K562 (cell line): ENCODE measurements around the gene SERPINB5. TPM values are rescaled to one million over a fixed set of nuclear protein-coding genes. Genes with fewer than 3 reads are reported as not detected.

Experiments used
- ATAC-seq: fragments of 200-7000 bp; cut with Tn5 transposase; 3 replicates; pipeline ENCODE4 v1.9.1; 2020; ENCODE audit warnings: moderate library complexity
- BruUV-seq: library from RNA; stranded (reverse); fragments of 400-500 nt; replicated peaks from 2 replicates; lab custom pipeline; 2021; lab: Mats Ljungman, UMichigan
- CTCF ChIA-PET: fragments of 300-600 bp; formaldehyde crosslinking; extraction: SDS; loops from one replicate; lab custom pipeline; 2021; ENCODE audit warnings: low intra/inter-chr PET ratio; lab: Yijun Ruan, JAX
- POLR2A ChIA-PET: fragments of 300-600, 350-650 bp; sonication (Branson Sonifier 250); formaldehyde crosslinking; extraction: SDS; loops from one replicate; lab custom pipeline; 2021; ENCODE audit warnings: antibody characterized with exemption, inconsistent platforms; lab: Yijun Ruan, JAX
- DNase-seq, 4 experiments: peaks; one replicate each; pipeline versions ENCODE4 v3.0.0 to v3.0.0-alpha.2; 2011 to 2018; ENCODE audit warnings: low spot score in 3 of 4, mixed read lengths in 3 of 4; ENCODE audit errors: extremely low read depth in 1 of 4
- FAIRE-seq: peaks from 2 replicates; lab custom pipeline; 2011; peaks lifted over from hg19 to GRCh38; lab: Jason Lieb, UNC
- H2AFZ ChIP-seq: 2 replicates; pipeline ENCODE4 v1.6.0; 2011; ENCODE audit warnings: low read depth, low read length, control low read depth, inconsistent platforms
- H3K27ac ChIP-seq: fragments of 200-600 bp; 3 replicates; pipeline ENCODE4 v1.8.0; 2011; ENCODE audit warnings: low read depth, mild to moderate bottlenecking, control low read depth, inconsistent platforms, low read length, moderate library complexity, mixed read lengths; ENCODE audit errors: extremely low read depth
- H3K27me3 ChIP-seq, 2 experiments: fragments of 300-600 bp in 1 of 2; 2 replicates in 1 of 2; 3 replicates in 1 of 2; pipeline versions ENCODE4 v1.6.0 to v1.8.0; 2011; ENCODE audit warnings: inconsistent platforms in 2 of 2, low read length in 2 of 2, mild to moderate bottlenecking in 1 of 2, mixed read lengths in 1 of 2, moderate library complexity in 1 of 2; ENCODE audit not compliant: control insufficient read depth in 2 of 2, insufficient read depth in 2 of 2
- H3K36me3 ChIP-seq: fragments of 300-600 bp; 3 replicates; pipeline ENCODE4 v1.8.0; 2011; ENCODE audit warnings: mild to moderate bottlenecking, low read length, inconsistent platforms; ENCODE audit not compliant: control insufficient read depth, insufficient read depth
- H3K4me1 ChIP-seq, 2 experiments: fragments of 200-600 bp in 1 of 2; replicated peaks in 1 of 2; 2 replicates in 1 of 2; 3 replicates in 1 of 2; pipeline versions ENCODE4 v1.5.1 to v1.8.0; 2011; ENCODE audit warnings: inconsistent platforms in 2 of 2, low read length in 2 of 2, mild to moderate bottlenecking in 1 of 2, mixed read lengths in 1 of 2, moderate library complexity in 1 of 2; ENCODE audit not compliant: control insufficient read depth in 2 of 2, insufficient read depth in 2 of 2
- H3K4me2 ChIP-seq: 2 replicates; pipeline ENCODE4 v1.6.1; 2011; ENCODE audit warnings: low read length, control low read depth, inconsistent platforms, mixed read lengths; ENCODE audit not compliant: insufficient read depth
- H3K4me3 ChIP-seq: fragments of 200-600 bp; sonication (generic), shearing (Covaris generic); 2 replicates; pipeline ENCODE4 v1.5.1; 2016; ENCODE audit warnings: control low read depth, inconsistent platforms
- H3K79me2 ChIP-seq: fragments of 200-600 bp; 3 replicates; pipeline ENCODE4 v1.8.0; 2011; ENCODE audit warnings: low read length, inconsistent platforms; ENCODE audit not compliant: control insufficient read depth, insufficient read depth
- H3K9ac ChIP-seq, 2 experiments: 2 replicates each; pipeline versions ENCODE4 v1.6.0 to v1.6.1; 2011; ENCODE audit warnings: low read depth in 2 of 2, low read length in 2 of 2, control low read depth in 1 of 2, inconsistent platforms in 1 of 2, mild to moderate bottlenecking in 1 of 2, mixed read lengths in 1 of 2; ENCODE audit not compliant: insufficient read depth in 1 of 2
- H3K9me1 ChIP-seq: one replicate; pipeline ENCODE4 v1.6.0; 2011; ENCODE audit warnings: inconsistent platforms, mild to moderate bottlenecking, low read length, moderate library complexity; ENCODE audit not compliant: control insufficient read depth, insufficient read depth
- H3K9me3 ChIP-seq: replicated peaks from 2 replicates; pipeline ENCODE4 v1.5.1; 2011; ENCODE audit warnings: low read depth, low read length, inconsistent platforms; ENCODE audit not compliant: control insufficient read depth, insufficient read depth
- H4K20me1 ChIP-seq: replicated peaks from 2 replicates; pipeline ENCODE4 v1.6.1; 2011; ENCODE audit warnings: low read length, inconsistent platforms, mixed read lengths; ENCODE audit not compliant: control insufficient read depth, insufficient read depth
- CEBPG ChIP-seq, 3 experiments: fragments of 200-800 bp in 1 of 3; sonication (Bioruptor generic) in 1 of 3; sonication (generic) in 1 of 3; formaldehyde crosslinking in 1 of 3; IDR thresholded peaks in 2 of 3; conservative IDR thresholded peaks in 1 of 3; 2 replicates each; pipeline versions ENCODE4 v1.6.1 to v1.8.0; 2016 to 2022; ENCODE audit warnings: missing compliant biosample characterization in 2 of 3, missing genetic modification characterization in 2 of 3, mild to moderate bottlenecking in 1 of 3, missing genetic modification reagents in 1 of 3
- MEIS2 ChIP-seq: fragments of 450-650 bp; IDR thresholded peaks from 2 replicates; pipeline ENCODE4 v1.6.1; 2014; ENCODE audit warnings: mild to moderate bottlenecking; ENCODE audit not compliant: partially characterized antibody
- RBBP5 ChIP-seq: fragments of 200-600 bp; sonication (generic); IDR thresholded peaks from 2 replicates; pipeline ENCODE4 v1.6.1; 2012; ENCODE audit warnings: borderline replicate concordance, mild to moderate bottlenecking, low read length, control low read depth, inconsistent platforms; ENCODE audit not compliant: insufficient read depth, poor library complexity, severe bottlenecking
- TARDBP ChIP-seq: fragments of 450-650 bp; IDR thresholded peaks from 2 replicates; pipeline ENCODE4 v1.6.1; 2016
- WGBS: fragments of 100-300 bp; shearing (Covaris generic); methylation state at CpG from one replicate; pipeline ENCODE4 v1.1.6; 2016; ENCODE audit warnings: low coverage, mixed read lengths; ENCODE audit not compliant: insufficient coverage; ENCODE audit errors: missing lambda C conversion rate; 5-methylcytosine and 5-hydroxymethylcytosine counted together
- in situ Hi-C: fragments of 300-500 bp; cut with MboI; formaldehyde crosslinking; loops from 4 replicates; pipeline ENCODE4 v1.15.0; 2018; ENCODE audit warnings: inconsistent platforms, mixed read lengths
- intact Hi-C: fragments of 100-400 bp; cut with micrococcal nuclease; formaldehyde crosslinking; loops from 2 replicates; pipeline ENCODE4 v1.14.2; 2022
- polyA plus RNA-seq, 8 experiments: library from polyadenylated mRNA; depleted of rRNA in 4 of 8; stranded (reverse) in 5 of 8; unstranded in 3 of 8; fragments of >200 nt; fragmentation: Nextera tagmentation in 2 of 8; fragmentation: Illumina TruSeq in 1 of 8; extraction: Ambion mirVana in 2 of 8; extraction: Trizol in 1 of 8; gene quantifications; 2 replicates each; pipeline versions ENCODE4 v1.2.1 to v1.2.3, GENCODE V29; 2011 to 2014; ENCODE audit warnings: inconsistent platforms in 1 of 8, missing spikeins in 1 of 8
- total RNA-seq, 7 experiments: library from RNA; depleted of rRNA in 6 of 7; stranded (reverse); fragments of >200 nt in 6 of 7; fragmentation: Illumina TruSeq in 2 of 7; extraction: Trizol in 2 of 7; gene quantifications; 2 replicates each; pipeline versions ENCODE4 v1.2.1 to v1.2.3, GENCODE V29; 2011 to 2021; ENCODE audit warnings: low replicate concordance in 1 of 7
- TF ChIP-seq, protein P1 (sequence below), 2 experiments: fragments of 450-650 bp in 1 of 2; sonication (generic) in 1 of 2; formaldehyde crosslinking in 1 of 2; IDR thresholded peaks in 1 of 2; conservative IDR thresholded peaks in 1 of 2; 2 replicates each; pipeline versions ENCODE4 v1.6.1 to v1.8.1; 2016 to 2023; ENCODE audit warnings: mild to moderate bottlenecking in 2 of 2, moderate library complexity in 2 of 2, inconsistent platforms in 1 of 2, missing genetic modification reagents in 1 of 2
- TF ChIP-seq, protein P2 (sequence below), 2 experiments: IDR thresholded peaks in 1 of 2; conservative IDR thresholded peaks in 1 of 2; 2 replicates each; pipeline ENCODE4 v1.6.1; 2016; ENCODE audit warnings: low read depth in 2 of 2, mild to moderate bottlenecking in 1 of 2, missing compliant biosample characterization in 1 of 2, missing genetic modification characterization in 1 of 2, moderate library complexity in 1 of 2
- TF ChIP-seq, protein P3 (sequence below): fragments of 250-450 bp; sonication (Bioruptor Pico); IDR thresholded peaks from 2 replicates; pipeline ENCODE4 v1.8.0; 2022; ENCODE audit warnings: inconsistent platforms, mild to moderate bottlenecking, moderate library complexity, borderline replicate concordance
- TF ChIP-seq, protein P4 (sequence below), 2 experiments: fragments of 450-650 bp; IDR thresholded peaks; 2 replicates each; pipeline ENCODE4 v1.6.1; 2018; ENCODE audit warnings: mild to moderate bottlenecking in 2 of 2, low read depth in 1 of 2; ENCODE audit not compliant: partially characterized antibody in 2 of 2

SERPINB5 gene
- total and polyA plus RNA-seq, 9 of the 15 experiments (the other 6 are each of a cell fraction or from before 2014, with no cell fraction given), result 0.05 to 1.4 (median 0.49) TPM; not detected in 1

DNA sequence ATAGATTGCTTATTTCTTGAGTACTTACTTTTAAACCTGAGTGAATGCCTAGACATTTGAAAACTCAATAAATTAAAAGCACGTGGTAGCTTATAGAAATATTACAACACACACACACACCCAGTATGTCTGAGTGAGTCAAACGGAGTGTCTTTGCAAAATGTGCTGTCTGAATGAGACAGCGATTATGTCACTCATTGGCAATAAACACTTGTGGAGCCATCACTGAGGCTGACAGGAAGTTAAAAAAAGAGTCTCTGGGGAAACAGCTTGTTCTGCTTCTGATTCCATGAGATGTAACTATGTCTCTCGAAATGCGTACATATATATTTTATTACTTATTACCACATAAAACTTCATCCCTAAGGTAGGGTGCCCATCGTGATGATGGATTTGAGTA is 32.2 kb upstream of the SERPINB5 start:
- intact Hi-C loops (no loop called here), in situ Hi-C loops (no loop called here)
- H3K9me1 ChIP-seq, result no peaks in the 10 kb centered on the region
- no peaks in the 10 kb centered on the region for H3K9me3 ChIP-seq
- H3K27me3 ChIP-seq, result peaks cover 0 to 4% of the 10 kb centered on the region in 2 experiments; a peak in 1 of 5 replicates
- no peaks in the 10 kb centered on the region for H4K20me1 ChIP-seq
- no TSS peak for BruUV-seq
- POLR2A ChIA-PET, result no interaction called here
- FAIRE-seq, result no peak
- H2AFZ ChIP-seq, result 0 out of 2 replicates have a peak overlapping the region, but pooled peaks have one; percentile 9
- no peak for DNase-seq
- no peak overlapping the region for H3K9ac ChIP-seq
- WGBS, result 30% methylated on average over 6 of the region's 6 CpGs
- no peaks in the 10 kb centered on the region for H3K79me2 ChIP-seq
- H3K36me3 ChIP-seq, result no peaks in the 10 kb centered on the region
- H3K27ac ChIP-seq, result no peak overlapping the region
- CTCF ChIA-PET, result no interaction called here
- no peak overlapping the region for H3K4me2 ChIP-seq
- H3K4me1 ChIP-seq, result no peaks in the 10 kb centered on the region
- no peak for ATAC-seq
- no peak overlapping the region for H3K4me3 ChIP-seq
- TF ChIP-seq, protein P1, sequence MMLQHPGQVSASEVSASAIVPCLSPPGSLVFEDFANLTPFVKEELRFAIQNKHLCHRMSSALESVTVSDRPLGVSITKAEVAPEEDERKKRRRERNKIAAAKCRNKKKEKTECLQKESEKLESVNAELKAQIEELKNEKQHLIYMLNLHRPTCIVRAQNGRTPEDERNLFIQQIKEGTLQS (IDR thresholded peaks at IDR 0.05), result peak; percentile 29; the same call in 1 of the 2 replicates
- TF ChIP-seq, protein P1 (CRISPR knock-in tag; conservative IDR thresholded peaks at IDR 0.05), result no peak
- TF ChIP-seq CEBPG (CRISPR knock-in tag; IDR thresholded peaks at IDR 0.05) (no peak), CEBPG (tag; conservative IDR thresholded peaks at IDR 0.05 in 1 of 2, IDR thresholded peaks at IDR 0.05 in 1 of 2) (peak in 1 of 2 experiments; percentile 36; a peak in 1 of 4 replicates), TARDBP (no peak), MEIS2 (peak; percentile 38), RBBP5 (no peak)
- TF ChIP-seq, protein P2, sequence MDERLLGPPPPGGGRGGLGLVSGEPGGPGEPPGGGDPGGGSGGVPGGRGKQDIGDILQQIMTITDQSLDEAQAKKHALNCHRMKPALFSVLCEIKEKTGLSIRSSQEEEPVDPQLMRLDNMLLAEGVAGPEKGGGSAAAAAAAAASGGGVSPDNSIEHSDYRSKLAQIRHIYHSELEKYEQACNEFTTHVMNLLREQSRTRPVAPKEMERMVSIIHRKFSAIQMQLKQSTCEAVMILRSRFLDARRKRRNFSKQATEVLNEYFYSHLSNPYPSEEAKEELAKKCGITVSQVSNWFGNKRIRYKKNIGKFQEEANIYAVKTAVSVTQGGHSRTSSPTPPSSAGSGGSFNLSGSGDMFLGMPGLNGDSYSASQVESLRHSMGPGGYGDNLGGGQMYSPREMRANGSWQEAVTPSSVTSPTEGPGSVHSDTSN (CRISPR knock-in tag; IDR thresholded peaks at IDR 0.05; ENCODE audit: low read depth), result no peak
- TF ChIP-seq, protein P2 (tag; conservative IDR thresholded peaks at IDR 0.05; ENCODE audit: low read depth), result peak; percentile 52; the same call in 1 of the 2 replicates
- TF ChIP-seq, protein P3, sequence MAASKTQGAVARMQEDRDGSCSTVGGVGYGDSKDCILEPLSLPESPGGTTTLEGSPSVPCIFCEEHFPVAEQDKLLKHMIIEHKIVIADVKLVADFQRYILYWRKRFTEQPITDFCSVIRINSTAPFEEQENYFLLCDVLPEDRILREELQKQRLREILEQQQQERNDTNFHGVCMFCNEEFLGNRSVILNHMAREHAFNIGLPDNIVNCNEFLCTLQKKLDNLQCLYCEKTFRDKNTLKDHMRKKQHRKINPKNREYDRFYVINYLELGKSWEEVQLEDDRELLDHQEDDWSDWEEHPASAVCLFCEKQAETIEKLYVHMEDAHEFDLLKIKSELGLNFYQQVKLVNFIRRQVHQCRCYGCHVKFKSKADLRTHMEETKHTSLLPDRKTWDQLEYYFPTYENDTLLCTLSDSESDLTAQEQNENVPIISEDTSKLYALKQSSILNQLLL (CRISPR knock-in tag), result no peak
- TF ChIP-seq, protein P4, sequence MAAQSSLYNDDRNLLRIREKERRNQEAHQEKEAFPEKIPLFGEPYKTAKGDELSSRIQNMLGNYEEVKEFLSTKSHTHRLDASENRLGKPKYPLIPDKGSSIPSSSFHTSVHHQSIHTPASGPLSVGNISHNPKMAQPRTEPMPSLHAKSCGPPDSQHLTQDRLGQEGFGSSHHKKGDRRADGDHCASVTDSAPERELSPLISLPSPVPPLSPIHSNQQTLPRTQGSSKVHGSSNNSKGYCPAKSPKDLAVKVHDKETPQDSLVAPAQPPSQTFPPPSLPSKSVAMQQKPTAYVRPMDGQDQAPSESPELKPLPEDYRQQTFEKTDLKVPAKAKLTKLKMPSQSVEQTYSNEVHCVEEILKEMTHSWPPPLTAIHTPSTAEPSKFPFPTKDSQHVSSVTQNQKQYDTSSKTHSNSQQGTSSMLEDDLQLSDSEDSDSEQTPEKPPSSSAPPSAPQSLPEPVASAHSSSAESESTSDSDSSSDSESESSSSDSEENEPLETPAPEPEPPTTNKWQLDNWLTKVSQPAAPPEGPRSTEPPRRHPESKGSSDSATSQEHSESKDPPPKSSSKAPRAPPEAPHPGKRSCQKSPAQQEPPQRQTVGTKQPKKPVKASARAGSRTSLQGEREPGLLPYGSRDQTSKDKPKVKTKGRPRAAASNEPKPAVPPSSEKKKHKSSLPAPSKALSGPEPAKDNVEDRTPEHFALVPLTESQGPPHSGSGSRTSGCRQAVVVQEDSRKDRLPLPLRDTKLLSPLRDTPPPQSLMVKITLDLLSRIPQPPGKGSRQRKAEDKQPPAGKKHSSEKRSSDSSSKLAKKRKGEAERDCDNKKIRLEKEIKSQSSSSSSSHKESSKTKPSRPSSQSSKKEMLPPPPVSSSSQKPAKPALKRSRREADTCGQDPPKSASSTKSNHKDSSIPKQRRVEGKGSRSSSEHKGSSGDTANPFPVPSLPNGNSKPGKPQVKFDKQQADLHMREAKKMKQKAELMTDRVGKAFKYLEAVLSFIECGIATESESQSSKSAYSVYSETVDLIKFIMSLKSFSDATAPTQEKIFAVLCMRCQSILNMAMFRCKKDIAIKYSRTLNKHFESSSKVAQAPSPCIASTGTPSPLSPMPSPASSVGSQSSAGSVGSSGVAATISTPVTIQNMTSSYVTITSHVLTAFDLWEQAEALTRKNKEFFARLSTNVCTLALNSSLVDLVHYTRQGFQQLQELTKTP (IDR thresholded peaks at IDR 0.05; ENCODE audit: low read depth in 1 of 2, partially characterized antibody in 2 of 2), result no peak
